Fibroblast of lung (primary cell): ENCODE results near the gene CYP4Z1. TPM values are rescaled to one million over a fixed set of nuclear protein-coding genes. Genes with fewer than 3 reads are reported as not detected.
"Not testable (repeated sequence)": the region's sequence is repeated elsewhere in the genome, so short reads cannot be mapped to it uniquely, and the experiment has no call there.

ENCODE experiments used
- DNase-seq, 2 donors: peaks; one replicate each; pipeline versions ENCODE4 v3.0.0 to v3.0.0-alpha.2; 2010; ENCODE audit warnings: low read depth in 2 of 2
- H2AFZ ChIP-seq: 2 replicates; pipeline ENCODE4 v1.5.1; 2012; ENCODE audit warnings: low read length, control low read depth, inconsistent platforms
- H3K27ac ChIP-seq: 2 replicates; pipeline ENCODE4 v1.5.1; 2011; ENCODE audit warnings: low read length, control low read depth; ENCODE audit not compliant: insufficient read depth
- H3K27me3 ChIP-seq: 2 replicates; pipeline ENCODE4 v1.5.1; 2011; ENCODE audit warnings: mild to moderate bottlenecking, low read length; ENCODE audit not compliant: control insufficient read depth, insufficient read depth
- H3K36me3 ChIP-seq: 2 replicates; pipeline ENCODE4 v1.5.1; 2011; ENCODE audit warnings: low read length; ENCODE audit not compliant: control insufficient read depth, insufficient read depth
- H3K4me1 ChIP-seq: 2 replicates; pipeline ENCODE4 v1.5.1; 2011; ENCODE audit warnings: low read length; ENCODE audit not compliant: control insufficient read depth, insufficient read depth; ENCODE audit errors: extremely low read depth
- H3K4me2 ChIP-seq: 2 replicates; pipeline ENCODE4 v1.5.1; 2011; ENCODE audit warnings: low read length, control low read depth; ENCODE audit not compliant: insufficient read depth; ENCODE audit errors: extremely low read depth
- H3K4me3 ChIP-seq, 4 experiments: fragments of 200-600 bp in 1 of 4; sonication (generic) in 1 of 4; replicated peaks in 1 of 4; 2 replicates each; pipeline ENCODE4 v1.5.1; 2011 to 2016; ENCODE audit warnings: low read length in 4 of 4, low read depth in 3 of 4, mild to moderate bottlenecking in 3 of 4, control low read depth in 2 of 4, inconsistent platforms in 1 of 4, mixed read lengths in 1 of 4; ENCODE audit not compliant: insufficient read depth in 1 of 4; ENCODE audit errors: control extremely low read depth in 1 of 4
- H3K79me2 ChIP-seq: 2 replicates; pipeline ENCODE4 v1.5.1; 2012; ENCODE audit warnings: mild to moderate bottlenecking, low read length, inconsistent platforms; ENCODE audit not compliant: control insufficient read depth, insufficient read depth
- H3K9ac ChIP-seq: 2 replicates; pipeline ENCODE4 v1.5.1; 2011; ENCODE audit warnings: mild to moderate bottlenecking, low read length, control low read depth; ENCODE audit not compliant: insufficient read depth
- H3K9me3 ChIP-seq: 2 replicates; pipeline ENCODE4 v1.5.1; 2012; ENCODE audit warnings: low read depth, low read length; ENCODE audit not compliant: control insufficient read depth, insufficient read depth
- H4K20me1 ChIP-seq: 2 replicates; pipeline ENCODE4 v1.5.1; 2011; ENCODE audit warnings: low read length; ENCODE audit not compliant: control insufficient read depth, insufficient read depth; ENCODE audit errors: extremely low read depth
- CTCF ChIP-seq, 2 donors: IDR thresholded peaks in 1 of 2; conservative IDR thresholded peaks in 1 of 2; 1 replicate in 1 of 2; 2 replicates in 1 of 2; pipeline ENCODE4 v1.5.1; 2011 to 2012; ENCODE audit warnings: low read length in 2 of 2, control low read depth in 1 of 2, inconsistent platforms in 1 of 2, low read depth in 1 of 2, mild to moderate bottlenecking in 1 of 2
- EZH2 ChIP-seq: IDR thresholded peaks from 2 replicates; pipeline ENCODE4 v1.5.1; 2012; ENCODE audit warnings: low read length, control low read depth, mild to moderate bottlenecking; ENCODE audit errors: missing control alignments
- polyA plus RNA-seq, 2 donors: library from polyadenylated mRNA; depleted of rRNA in 1 of 2; stranded (reverse) in 1 of 2; unstranded in 1 of 2; fragments of >200 nt; gene quantifications; 2 replicates each; pipeline ENCODE4 v1.2.1, GENCODE V29; 2011 to 2012; ENCODE audit warnings: missing spikeins in 1 of 2
- total RNA-seq: library from RNA; depleted of rRNA; stranded (reverse); fragments of >200 nt; gene quantifications from 2 replicates; pipeline ENCODE4 v1.2.1, GENCODE V29; 2014

The CYP4Z1 gene
- total and polyA plus RNA-seq, 2 donors (not counting 1 experiment from before 2014, with no cell fraction given), result not detected

- not testable (repeated sequence) for H3K4me1 ChIP-seq, H3K9me3 ChIP-seq, H3K27me3 ChIP-seq, H4K20me1 ChIP-seq, H3K36me3 ChIP-seq, H3K4me3 ChIP-seq, H3K27ac ChIP-seq, H3K4me2 ChIP-seq, H3K79me2 ChIP-seq, H3K9ac ChIP-seq, DNase-seq, H2AFZ ChIP-seq
- TF ChIP-seq CTCF (conservative IDR thresholded peaks at IDR 0.05 in 1 of 2, IDR thresholded peaks at IDR 0.05 in 1 of 2; ENCODE audit: low read depth in 1 of 2, low read length in 2 of 2), result peak in 1 of 2 donors; percentile 4
Observed at GRCh38 chr1:47091476-47091875, 24.4 kb downstream of the CYP4Z1 start.

GRCh38 chr1:47104816-47105215, 37.8 kb downstream of the CYP4Z1 start:
- no peaks in the 10 kb centered on the region for H3K27me3 ChIP-seq
- no peak overlapping the region for H3K27ac ChIP-seq
- H3K79me2 ChIP-seq, result no peaks in the 10 kb centered on the region
- no peaks in the 10 kb centered on the region for H3K36me3 ChIP-seq
- no peaks in the 10 kb centered on the region for H3K4me1 ChIP-seq
- no peaks in the 10 kb centered on the region for H4K20me1 ChIP-seq
- no peaks in the 10 kb centered on the region for H3K9me3 ChIP-seq
- no peak for DNase-seq
- H3K4me2 ChIP-seq, result no peak overlapping the region
- TF ChIP-seq CTCF (conservative IDR thresholded peaks at IDR 0.05 in 1 of 2, IDR thresholded peaks at IDR 0.05 in 1 of 2; ENCODE audit: low read depth in 1 of 2, low read length in 2 of 2) (no peak), EZH2 (no peak)
- H3K9ac ChIP-seq, result no peak overlapping the region
- H3K4me3 ChIP-seq, result no peak overlapping the region
- no peak overlapping the region for H2AFZ ChIP-seq

DNA sequence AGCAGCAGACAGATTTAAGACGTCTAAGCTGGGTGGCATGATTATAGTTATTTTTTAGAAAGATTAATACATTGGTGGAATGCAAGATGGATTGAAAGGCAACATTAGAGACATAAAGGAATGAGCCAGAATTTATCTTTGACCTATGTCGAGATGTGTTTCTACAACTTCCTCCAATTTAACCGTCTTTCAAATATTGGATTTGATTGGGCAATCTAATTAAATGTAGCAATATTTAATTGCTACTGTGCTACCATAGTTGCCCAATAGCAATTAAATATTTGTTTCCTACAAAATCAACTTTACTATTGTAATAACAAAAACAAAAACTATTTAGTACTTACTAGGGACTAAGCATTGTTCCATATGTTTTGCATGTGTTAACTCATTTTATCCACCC, 39.8 kb downstream of the CYP4Z1 start:
- DNase-seq, result no peak
- H3K4me2 ChIP-seq, result no peak overlapping the region
- H3K27ac ChIP-seq, result no peak overlapping the region
- no peaks in the 10 kb centered on the region for H3K4me1 ChIP-seq
- H3K36me3 ChIP-seq, result no peaks in the 10 kb centered on the region
- no peaks in the 10 kb centered on the region for H4K20me1 ChIP-seq
- no peak overlapping the region for H2AFZ ChIP-seq
- no peaks in the 10 kb centered on the region for H3K79me2 ChIP-seq
- H3K27me3 ChIP-seq, result no peaks in the 10 kb centered on the region
- H3K4me3 ChIP-seq, result no peak overlapping the region
- no peak overlapping the region for H3K9ac ChIP-seq
- TF ChIP-seq CTCF (conservative IDR thresholded peaks at IDR 0.05 in 1 of 2, IDR thresholded peaks at IDR 0.05 in 1 of 2; ENCODE audit: low read depth in 1 of 2, low read length in 2 of 2), result no peak
- no peak for TF ChIP-seq EZH2
- H3K9me3 ChIP-seq, result no peaks in the 10 kb centered on the region

GRCh38 chr1:47107851-47108574, 41.0 kb downstream of the CYP4Z1 start:
- not testable (repeated sequence) for H3K27me3 ChIP-seq, H3K9me3 ChIP-seq, H3K27ac ChIP-seq, H2AFZ ChIP-seq, H3K4me2 ChIP-seq, H3K4me1 ChIP-seq, H3K36me3 ChIP-seq, H3K4me3 ChIP-seq, H3K79me2 ChIP-seq, H4K20me1 ChIP-seq, H3K9ac ChIP-seq
- DNase-seq, result peak in 1 of 2 donors; percentile 46

DNA sequence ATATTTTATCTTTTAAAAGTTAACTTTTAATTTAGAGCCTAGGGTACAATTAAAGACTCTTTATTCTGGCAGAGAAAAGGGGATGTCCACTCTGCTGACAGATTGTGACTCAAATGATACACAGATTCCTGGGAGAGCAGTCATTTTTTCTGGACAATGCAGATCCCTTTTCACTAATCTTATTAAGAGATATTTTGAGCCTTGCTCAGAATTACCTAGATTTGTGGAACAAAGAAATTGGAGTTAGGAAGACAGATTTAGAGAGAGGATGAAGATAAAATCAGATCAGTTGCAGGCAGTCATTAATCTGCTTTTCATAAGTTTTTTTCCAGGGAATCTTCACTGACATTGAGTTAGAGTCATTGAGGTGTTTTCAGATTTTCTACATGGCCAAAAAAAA, 42.5 kb downstream of the CYP4Z1 start:
- not testable (repeated sequence) for H3K27ac ChIP-seq, H4K20me1 ChIP-seq, H3K4me3 ChIP-seq, H3K9me3 ChIP-seq, H3K4me1 ChIP-seq, H3K27me3 ChIP-seq, H3K9ac ChIP-seq, H3K36me3 ChIP-seq, H3K79me2 ChIP-seq, H3K4me2 ChIP-seq, H2AFZ ChIP-seq
- DNase-seq, result peak in 1 of 2 donors; percentile 16
